Hepatocyte (in vitro differentiated cells): ENCODE results near the gene MPP4. TPM values are rescaled to one million over a fixed set of nuclear protein-coding genes. Genes with fewer than 3 reads are reported as not detected.

Source experiments
- DNase-seq: peaks from one replicate; pipeline ENCODE4 v3.0.0-alpha.2; 2016; ENCODE audit warnings: low spot score
- H2AFZ ChIP-seq: fragments of 200-600 bp; sonication (generic); 2 replicates; pipeline ENCODE4 v1.6.0; 2016; ENCODE audit warnings: antibody characterized with exemption, mild to moderate bottlenecking
- H3K27ac ChIP-seq: fragments of 200-600 bp; sonication (generic); 2 replicates; pipeline ENCODE4 v1.5.1; 2016; ENCODE audit warnings: mild to moderate bottlenecking
- H3K27me3 ChIP-seq: fragments of 200-600 bp; sonication (generic); 2 replicates; pipeline ENCODE4 v1.6.1; 2016
- H3K36me3 ChIP-seq: fragments of 200-600 bp; sonication (generic); replicated peaks from 2 replicates; pipeline ENCODE4 v1.5.1; 2016; ENCODE audit warnings: low read depth; ENCODE audit not compliant: insufficient read depth
- H3K4me1 ChIP-seq: fragments of 200-600 bp; sonication (generic); 2 replicates; pipeline ENCODE4 v1.5.1; 2016; ENCODE audit warnings: mild to moderate bottlenecking, moderate library complexity; ENCODE audit not compliant: insufficient read depth
- H3K4me2 ChIP-seq: fragments of 200-600 bp; sonication (generic); 2 replicates; pipeline ENCODE4 v1.6.0; 2016
- H3K4me3 ChIP-seq: fragments of 200-600 bp; sonication (generic); 2 replicates; pipeline ENCODE4 v1.5.1; 2016; ENCODE audit warnings: mild to moderate bottlenecking
- H3K79me2 ChIP-seq: fragments of 200-600 bp; sonication (generic); 2 replicates; pipeline ENCODE4 v1.6.0; 2017; ENCODE audit warnings: mild to moderate bottlenecking
- H3K9me2 ChIP-seq: fragments of 200-600 bp; sonication (generic); replicated peaks from 2 replicates; pipeline ENCODE4 v1.6.0; 2017; ENCODE audit warnings: mild to moderate bottlenecking; ENCODE audit not compliant: insufficient read depth
- H3K9me3 ChIP-seq: fragments of 200-600 bp; sonication (generic); 2 replicates; pipeline ENCODE4 v1.5.1; 2016; ENCODE audit warnings: low read depth, mild to moderate bottlenecking
- H4K20me1 ChIP-seq: fragments of 200-600 bp; sonication (generic); 2 replicates; pipeline ENCODE4 v1.6.0; 2016; ENCODE audit warnings: mild to moderate bottlenecking; ENCODE audit not compliant: insufficient read depth, poor library complexity, severe bottlenecking
- CTCF ChIP-seq: fragments of 200-600 bp; sonication (generic); IDR thresholded peaks from 2 replicates; pipeline ENCODE4 v1.5.1; 2016; ENCODE audit warnings: antibody characterized with exemption, mild to moderate bottlenecking; ENCODE audit not compliant: poor library complexity
- EZH2 ChIP-seq: fragments of 200-600 bp; sonication (generic); IDR thresholded peaks from 2 replicates; pipeline ENCODE4 v1.6.1; 2016; ENCODE audit warnings: antibody characterized with exemption, mild to moderate bottlenecking, borderline replicate concordance
- EZH2phosphoT487 ChIP-seq: fragments of 200-600 bp; sonication (generic); IDR thresholded peaks from one replicate; pipeline ENCODE4 v1.6.1; 2018; ENCODE audit warnings: antibody characterized with exemption, mild to moderate bottlenecking, low read depth, moderate library complexity; ENCODE audit not compliant: unreplicated experiment, severe bottlenecking
- WGBS: methylation state at CpG from one replicate; pipeline ENCODE4 v1.1.6; 2016; ENCODE audit warnings: low lambda C conversion rate; ENCODE audit errors: missing lambda C conversion rate; 5-methylcytosine and 5-hydroxymethylcytosine counted together
- polyA plus RNA-seq: library from polyadenylated mRNA; unstranded; fragments of >200 nt; fragmentation: Nextera tagmentation; extraction: Ambion mirVana; gene quantifications from 2 replicates; pipeline ENCODE4 v1.2.1, GENCODE V29; 2016
- total RNA-seq: library from RNA; depleted of rRNA; stranded (reverse); fragments of >200 nt; gene quantifications from 2 replicates; pipeline ENCODE4 v1.2.3, GENCODE V29; 2014

Gene MPP4
- total and polyA plus RNA-seq, 2 experiments from 2014 or later, result 0.19 to 0.77 TPM

- H3K36me3 ChIP-seq, result no peaks in the 10 kb centered on the region
- H2AFZ ChIP-seq, result no peak overlapping the region
- H3K4me2 ChIP-seq, result no peak overlapping the region
- H3K9me2 ChIP-seq, result no peaks in the 10 kb centered on the region
- TF ChIP-seq EZH2, result no peak
- no peak for TF ChIP-seq EZH2phosphoT487
- TF ChIP-seq CTCF, result no peak
- no peak for DNase-seq
- no peaks in the 10 kb centered on the region for H3K27me3 ChIP-seq
- no peak overlapping the region for H3K27ac ChIP-seq
- no peak overlapping the region for H3K4me3 ChIP-seq
- no peaks in the 10 kb centered on the region for H4K20me1 ChIP-seq
- H3K4me1 ChIP-seq, result peaks cover 16% of the 10 kb centered on the region
- H3K9me3 ChIP-seq, result no peaks in the 10 kb centered on the region
- 71% methylated on average over 1 of the region's 1 CpG for WGBS
- H3K79me2 ChIP-seq, result no peaks in the 10 kb centered on the region
These were observed 972 bp upstream of the MPP4 start for GRCh38 chr2:201699416-201699815.

GRCh38 chr2:201697899-201698298, 545 bp downstream of the MPP4 start:
- no peak overlapping the region for H3K4me3 ChIP-seq
- TF ChIP-seq CTCF (no peak), EZH2phosphoT487 (no peak), EZH2 (no peak)
- H3K4me2 ChIP-seq, result no peak overlapping the region
- H3K27me3 ChIP-seq, result no peaks in the 10 kb centered on the region
- H2AFZ ChIP-seq, result no peak overlapping the region
- WGBS, result 35% methylated on average over 2 of the region's 2 CpGs
- no peaks in the 10 kb centered on the region for H3K79me2 ChIP-seq
- DNase-seq, result no peak
- H3K36me3 ChIP-seq, result no peaks in the 10 kb centered on the region
- H3K4me1 ChIP-seq, result peaks cover 16% of the 10 kb centered on the region
- no peaks in the 10 kb centered on the region for H3K9me2 ChIP-seq
- no peaks in the 10 kb centered on the region for H4K20me1 ChIP-seq
- H3K27ac ChIP-seq, result peak overlapping the region; percentile 37
- H3K9me3 ChIP-seq, result no peaks in the 10 kb centered on the region

GRCh38 chr2:201696151-201696659, 2.2 kb downstream of the MPP4 start:
- no peak overlapping the region for H3K4me3 ChIP-seq
- no peak overlapping the region for H3K27ac ChIP-seq
- WGBS, result 72% methylated on average over 6 of the region's 6 CpGs
- DNase-seq, result no peak
- H3K27me3 ChIP-seq, result no peaks in the 10 kb centered on the region
- no peaks in the 10 kb centered on the region for H3K9me2 ChIP-seq
- H3K4me1 ChIP-seq, result peaks cover 16% of the 10 kb centered on the region
- no peak for TF ChIP-seq EZH2phosphoT487
- no peak for TF ChIP-seq EZH2
- TF ChIP-seq CTCF, result no peak
- H3K36me3 ChIP-seq, result no peaks in the 10 kb centered on the region
- no peaks in the 10 kb centered on the region for H3K9me3 ChIP-seq
- no peak overlapping the region for H2AFZ ChIP-seq
- no peaks in the 10 kb centered on the region for H3K79me2 ChIP-seq
- no peak overlapping the region for H3K4me2 ChIP-seq
- no peaks in the 10 kb centered on the region for H4K20me1 ChIP-seq

GRCh38 chr2:201685156-201685555, 13.3 kb downstream of the MPP4 start:
- WGBS, result 89% methylated on average over 3 of the region's 3 CpGs
- no peak overlapping the region for H3K4me3 ChIP-seq

More at GRCh38 chr2:201685156-201685555, 13.3 kb downstream of the MPP4 start:
- H3K4me2 ChIP-seq, result no peak overlapping the region
- no peak overlapping the region for H3K27ac ChIP-seq
- H3K79me2 ChIP-seq, result no peaks in the 10 kb centered on the region
- H3K9me2 ChIP-seq, result no peaks in the 10 kb centered on the region
- no peaks in the 10 kb centered on the region for H4K20me1 ChIP-seq
- no peaks in the 10 kb centered on the region for H3K9me3 ChIP-seq
- H3K4me1 ChIP-seq, result no peaks in the 10 kb centered on the region
- no peaks in the 10 kb centered on the region for H3K36me3 ChIP-seq
- no peak for DNase-seq
- H2AFZ ChIP-seq, result no peak overlapping the region
- H3K27me3 ChIP-seq, result no peaks in the 10 kb centered on the region
- TF ChIP-seq EZH2phosphoT487 (no peak), CTCF (no peak)
